ENCODE results near the gene DCHS1. TPM values are rescaled to one million over a fixed set of nuclear protein-coding genes. Genes with fewer than 3 reads are reported as not detected.
A peak's percentile ranks its signal among the peaks of the same experiment; 100 is the strongest.

DCHS1 gene
- total RNA-seq, 2 experiments from 2014 or later = 0.23 to 0.29 TPM

GRCh38 chr11:6608726-6609501 lies 46.7 kb downstream of the DCHS1 start:
- Mint-ChIP-seq H3K27ac (peak overlapping the region; percentile 53), H3K4me3 (no peak overlapping the region), H3K9me3 (ENCODE audit: insufficient read depth) (no peaks in the 10 kb centered on the region), H3K27me3 (ENCODE audit: low read depth) (no peaks in the 10 kb centered on the region), H3K36me3 (ENCODE audit: low read depth) (peaks cover 52% of the 10 kb centered on the region), H3K4me1 (ENCODE audit: low read depth) (peaks cover 54% of the 10 kb centered on the region)
- DNase-seq (peak; percentile 17), ATAC-seq (no peak)
- ChIA-PET CTCF (interaction anchor here (0.8 to 1.6 kb wide), 3 partner anchors 10 to 78 kb away, joined by 3 to 7 read pairs (median 5); partner anchors contain the start of genes MRPL17 and TPP1), POLR2A (interaction anchor here (1.2 to 1.6 kb wide), 2 partner anchors 9 to 75 kb away, joined by 3 to 4 read pairs; no protein-coding TSS in a partner anchor)

DNA sequence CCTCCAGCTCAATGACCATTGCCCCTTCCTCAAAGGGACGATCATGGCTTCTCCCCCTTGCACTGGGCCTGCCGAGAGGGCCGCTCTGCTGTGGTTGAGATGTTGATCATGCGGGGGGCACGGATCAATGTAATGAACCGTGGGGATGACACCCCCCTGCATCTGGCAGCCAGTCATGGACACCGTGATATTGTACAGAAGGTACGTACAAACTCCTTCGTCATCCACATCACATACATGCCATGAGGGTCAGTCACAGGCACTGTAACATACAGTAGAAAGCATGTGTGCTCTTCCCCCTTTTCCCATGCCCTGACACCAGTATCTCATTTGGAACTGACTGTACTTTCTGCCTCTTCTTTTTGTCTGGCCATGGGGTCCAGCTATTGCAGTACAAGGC lies 47.6 kb downstream of the DCHS1 start:
- no peaks in the 10 kb centered on the region for H3K27me3 Mint-ChIP-seq (ENCODE audit: low read depth)
- CTCF ChIA-PET = interaction anchor here (1.3 to 2.2 kb wide), 5 partner anchors 10 to 229 kb away, joined by 3 to 12 read pairs (median 3); partner anchors contain the start of gene MRPL17
- H3K36me3 Mint-ChIP-seq (ENCODE audit: low read depth) = peaks cover 52% of the 10 kb centered on the region
- peak; percentile 19 for DNase-seq
- ATAC-seq = no peak
- no peak overlapping the region for H3K4me3 Mint-ChIP-seq
- peaks cover 54% of the 10 kb centered on the region for H3K4me1 Mint-ChIP-seq (ENCODE audit: low read depth)
- no peaks in the 10 kb centered on the region for H3K9me3 Mint-ChIP-seq (ENCODE audit: insufficient read depth)
- POLR2A ChIA-PET = interaction anchor here (1.6 to 2.0 kb wide), 2 partner anchors 10 to 75 kb away, joined by 4 to 8 read pairs; partner anchors contain the start of gene MRPL17
- H3K27ac Mint-ChIP-seq = peak overlapping the region; percentile 77

DNA sequence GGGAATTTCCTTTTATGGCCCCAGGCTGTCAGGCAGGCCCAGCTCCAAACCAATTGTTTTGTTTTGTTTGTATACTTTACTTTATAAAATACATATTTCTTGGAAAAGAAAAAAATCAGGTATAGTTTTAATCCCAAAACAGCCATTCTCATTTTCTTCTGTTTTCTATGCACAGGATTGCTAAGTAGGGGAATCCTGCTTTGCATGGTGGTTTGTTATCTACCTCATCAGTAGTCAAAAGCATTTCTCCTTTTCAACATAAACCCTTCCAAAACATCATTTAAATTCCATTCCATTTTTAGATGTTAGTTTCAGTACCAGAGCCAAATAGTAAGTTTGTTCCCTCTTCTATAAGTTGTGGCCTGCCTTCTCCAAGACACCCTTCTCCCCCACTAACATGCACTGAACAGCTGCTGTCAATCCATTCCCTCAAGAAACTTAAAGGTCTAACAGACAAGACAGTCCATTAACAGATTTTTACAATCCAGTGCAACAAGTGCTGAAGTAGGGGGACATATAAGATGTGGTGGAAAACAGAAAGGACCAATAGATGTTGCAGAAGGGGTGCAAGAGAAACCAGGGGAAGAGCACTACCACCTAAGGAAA lies 48.3 kb downstream of the DCHS1 start:
- no peak for ATAC-seq
- H3K4me3 Mint-ChIP-seq = no peak overlapping the region
- CTCF ChIA-PET = interaction anchor here (0.8 to 2.2 kb wide), 9 partner anchors 8 to 228 kb away, joined by 3 to 12 read pairs (median 4); partner anchors contain the start of genes MRPL17 and TPP1
- peak overlapping the region; percentile 77 for H3K27ac Mint-ChIP-seq
- H3K27me3 Mint-ChIP-seq (ENCODE audit: low read depth) = no peaks in the 10 kb centered on the region
- H3K36me3 Mint-ChIP-seq (ENCODE audit: low read depth) = peaks cover 52% of the 10 kb centered on the region
- no peaks in the 10 kb centered on the region for H3K9me3 Mint-ChIP-seq (ENCODE audit: insufficient read depth)
- H3K4me1 Mint-ChIP-seq (ENCODE audit: low read depth) = peaks cover 54% of the 10 kb centered on the region
- DNase-seq = peak; percentile 17
- POLR2A ChIA-PET = interaction anchor here (2.0 kb wide), 1 partner anchor 76 kb away, joined by 8 read pairs; the partner anchor contains the start of gene MRPL17

- H3K27me3 Mint-ChIP-seq (ENCODE audit: low read depth) = no peaks in the 10 kb centered on the region
- H3K4me1 Mint-ChIP-seq (ENCODE audit: low read depth) = peaks cover 61% of the 10 kb centered on the region
- no peak overlapping the region for H3K27ac Mint-ChIP-seq
- ChIA-PET POLR2A (interaction anchor here (2.0 kb wide), 1 partner anchor 77 kb away, joined by 8 read pairs; the partner anchor contains the start of gene MRPL17), CTCF (interaction anchor here (0.8 to 2.2 kb wide), 9 partner anchors 9 to 227 kb away, joined by 3 to 12 read pairs (median 4); partner anchors contain the start of genes MRPL17 and TPP1)
- peaks cover 54% of the 10 kb centered on the region for H3K36me3 Mint-ChIP-seq (ENCODE audit: low read depth)
- DNase-seq = peak; percentile 82
- H3K4me3 Mint-ChIP-seq = no peak overlapping the region
- peak; percentile 23 for ATAC-seq
- H3K9me3 Mint-ChIP-seq (ENCODE audit: insufficient read depth) = no peaks in the 10 kb centered on the region
Observed at GRCh38 chr11:6606471-6607189, 49.0 kb downstream of the DCHS1 start.

DNA sequence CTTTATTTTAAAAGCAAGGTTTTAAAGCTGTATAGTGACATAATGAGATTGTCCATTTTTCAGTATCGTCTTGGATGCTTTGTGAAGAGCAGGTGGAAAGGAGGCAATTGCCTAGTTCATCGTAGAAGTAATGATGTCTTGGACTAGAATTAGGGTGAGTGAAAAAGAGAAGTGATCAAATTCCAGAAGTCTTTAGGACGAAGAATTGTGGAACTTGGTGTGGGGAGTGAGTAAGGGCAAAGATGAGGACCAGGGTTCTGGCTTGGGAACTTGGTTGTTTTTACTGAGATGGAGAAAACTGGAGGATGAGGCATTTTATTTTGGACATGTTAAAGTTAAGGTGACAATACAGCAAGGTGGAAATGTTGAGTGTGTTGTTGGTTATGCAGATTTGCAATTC lies 50.8 kb downstream of the DCHS1 start:
- POLR2A ChIA-PET = interaction anchor here (0.5 to 3.3 kb wide), 7 partner anchors 7 to 142 kb away, joined by 3 to 21 read pairs (median 4); partner anchors contain the start of genes ARFIP2, TAF10, TIMM10B and TPP1

DNA sequence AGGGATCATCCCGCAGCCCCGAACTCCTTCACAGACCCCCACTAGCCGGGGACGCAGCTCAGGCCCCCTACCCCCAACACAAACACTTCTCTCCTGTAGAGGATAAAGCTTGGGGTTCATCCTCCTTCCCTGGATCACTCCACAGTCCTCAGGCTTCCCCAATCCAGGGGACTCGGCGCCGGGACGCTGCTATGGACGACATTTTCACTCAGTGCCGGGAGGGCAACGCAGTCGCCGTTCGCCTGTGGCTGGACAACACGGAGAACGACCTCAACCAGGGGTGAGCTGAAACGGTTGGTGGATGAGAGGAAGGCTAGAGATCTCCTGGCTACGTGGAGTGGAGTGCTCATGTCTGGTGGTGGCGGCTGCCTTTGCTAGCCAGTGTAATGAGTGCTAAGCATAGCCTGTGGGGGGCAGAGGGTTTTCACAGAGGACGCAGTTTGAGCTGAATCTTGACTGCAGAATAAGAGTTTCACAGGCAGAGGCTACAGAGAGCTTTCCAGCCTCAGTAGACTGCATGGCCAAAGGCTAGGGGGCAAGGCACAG lies 51.5 kb downstream of the DCHS1 start:
- DNase-seq = peak; percentile 76
- Mint-ChIP-seq H3K36me3 (ENCODE audit: low read depth) (peaks cover 46% of the 10 kb centered on the region), H3K27ac (no peak overlapping the region), H3K27me3 (ENCODE audit: low read depth) (no peaks in the 10 kb centered on the region), H3K4me3 (no peak overlapping the region), H3K9me3 (ENCODE audit: insufficient read depth) (no peaks in the 10 kb centered on the region), H3K4me1 (ENCODE audit: low read depth) (peaks cover 41% of the 10 kb centered on the region)
- peak; percentile 64 for ATAC-seq
- POLR2A ChIA-PET = interaction anchor here (0.5 to 3.3 kb wide), 7 partner anchors 8 to 143 kb away, joined by 3 to 21 read pairs (median 4); partner anchors contain the start of genes ARFIP2, TAF10, TIMM10B and TPP1
- CTCF ChIA-PET = interaction anchor here (0.6 to 4.1 kb wide), 29 partner anchors 9 to 225 kb away, joined by 3 to 67 read pairs (median 4); partner anchors contain the start of genes ARFIP2, MRPL17, TIMM10B and TPP1

More for the DNA sequence above, 50.8 kb downstream of the DCHS1 start:
- ATAC-seq (no peak), DNase-seq (peak; percentile 19)
- CTCF ChIA-PET = interaction anchor here (0.8 to 4.1 kb wide), 29 partner anchors 8 to 226 kb away, joined by 3 to 67 read pairs (median 4); partner anchors contain the start of genes ARFIP2, MRPL17, TIMM10B and TPP1
- peaks cover 46% of the 10 kb centered on the region for H3K36me3 Mint-ChIP-seq (ENCODE audit: low read depth)
- no peak overlapping the region for H3K27ac Mint-ChIP-seq
- H3K4me3 Mint-ChIP-seq = no peak overlapping the region
- H3K27me3 Mint-ChIP-seq (ENCODE audit: low read depth) = no peaks in the 10 kb centered on the region
- peaks cover 47% of the 10 kb centered on the region for H3K4me1 Mint-ChIP-seq (ENCODE audit: low read depth)
- no peaks in the 10 kb centered on the region for H3K9me3 Mint-ChIP-seq (ENCODE audit: insufficient read depth)

GRCh38 chr11:6603287-6604080 lies 52.1 kb downstream of the DCHS1 start, which contains the start of the genes ILK and RRP8:
TSS of gene ILK (plus strand) at chr11:6603774. CDS start at chr11:6604272, 498 bp downstream.
TSS of gene RRP8 (minus strand) at chr11:6603616. CDS start at chr11:6603502, 114 bp downstream.
- peaks cover 44% of the 10 kb centered on the region for H3K36me3 Mint-ChIP-seq (ENCODE audit: low read depth)
- ChIA-PET POLR2A (interaction anchor here (0.7 to 3.3 kb wide), 7 partner anchors 9 to 143 kb away, joined by 3 to 21 read pairs (median 4); partner anchors contain the start of genes ARFIP2, TAF10, TIMM10B and TPP1), CTCF (interaction anchor here (0.6 to 4.1 kb wide), 25 partner anchors 8 to 225 kb away, joined by 3 to 67 read pairs (median 5); partner anchors contain the start of genes ARFIP2, MRPL17, TAF10 and TIMM10B)
- no peaks in the 10 kb centered on the region for H3K9me3 Mint-ChIP-seq (ENCODE audit: insufficient read depth)
- no peak within 1 kb of the TSS for H3K4me3 Mint-ChIP-seq
- ATAC-seq = peak; percentile 82
- DNase-seq = peak; percentile 92
- H3K4me1 Mint-ChIP-seq (ENCODE audit: low read depth) = peaks cover 35% of the 10 kb centered on the region
- no peaks in the 10 kb centered on the region for H3K27me3 Mint-ChIP-seq (ENCODE audit: low read depth)
- H3K27ac Mint-ChIP-seq = no peak within 1 kb of the TSS

GRCh38 chr11:6602096-6602940 lies 53.3 kb downstream of the DCHS1 start:
- no peaks in the 10 kb centered on the region for H3K27me3 Mint-ChIP-seq (ENCODE audit: low read depth)
- DNase-seq (no peak), ATAC-seq (no peak)
- POLR2A ChIA-PET = interaction anchor here (0.7 to 3.3 kb wide), 6 partner anchors 10 to 121 kb away, joined by 3 to 21 read pairs (median 6); partner anchors contain the start of genes ARFIP2, TAF10, TIMM10B and TPP1
- no peaks in the 10 kb centered on the region for H3K9me3 Mint-ChIP-seq (ENCODE audit: insufficient read depth)
- H3K36me3 Mint-ChIP-seq (ENCODE audit: low read depth) = peaks cover 41% of the 10 kb centered on the region
- no peak overlapping the region for H3K4me3 Mint-ChIP-seq
- H3K27ac Mint-ChIP-seq = peak overlapping the region; percentile 53
- CTCF ChIA-PET = interaction anchor here (0.6 to 4.1 kb wide), 8 partner anchors 9 to 224 kb away, joined by 3 to 67 read pairs (median 7); partner anchors contain the start of genes MRPL17, TAF10 and TPP1
- H3K4me1 Mint-ChIP-seq (ENCODE audit: low read depth) = peaks cover 25% of the 10 kb centered on the region

DNA sequence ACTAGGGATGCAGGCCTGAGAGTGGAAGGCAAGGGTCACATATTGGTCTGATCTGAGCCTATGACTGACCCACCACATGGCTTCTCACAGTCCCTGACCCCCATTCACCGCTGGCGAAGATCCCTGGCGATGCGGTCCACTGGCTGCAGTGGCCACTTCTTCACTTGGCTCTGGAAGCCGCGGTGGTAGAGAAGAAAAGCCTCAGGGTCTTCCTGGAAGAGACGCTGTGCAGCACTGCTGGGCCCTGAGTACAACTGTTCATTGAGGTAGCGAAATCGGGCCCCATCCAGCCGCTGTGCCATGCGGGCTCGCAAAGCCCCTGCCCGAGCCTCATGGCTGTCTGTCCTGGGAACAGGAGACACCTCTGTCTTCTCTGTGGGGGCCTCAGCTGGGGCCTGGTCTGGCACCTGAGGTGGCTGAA lies 54.6 kb downstream of the DCHS1 start:
- ATAC-seq (no peak), DNase-seq (no peak)
- H3K4me1 Mint-ChIP-seq (ENCODE audit: low read depth) = peaks cover 14% of the 10 kb centered on the region
- CTCF ChIA-PET = no interaction called here
- H3K36me3 Mint-ChIP-seq (ENCODE audit: low read depth) = peaks cover 38% of the 10 kb centered on the region
- H3K4me3 Mint-ChIP-seq = no peak overlapping the region
- H3K9me3 Mint-ChIP-seq (ENCODE audit: insufficient read depth) = no peaks in the 10 kb centered on the region
- POLR2A ChIA-PET = no interaction called here
- no peaks in the 10 kb centered on the region for H3K27me3 Mint-ChIP-seq (ENCODE audit: low read depth)
- no peak overlapping the region for H3K27ac Mint-ChIP-seq
